Fibroblast of skin of left quadriceps (primary cell): Measurements from ENCODE around the gene PDE6G.
"Not testable (repeated sequence)": the region's sequence is repeated elsewhere in the genome, so short reads cannot be mapped to it uniquely, and the experiment has no call there.

Experiments used
- DNase-seq, 2 experiments: peaks; one replicate each; pipeline ENCODE4 v3.0.0-alpha.2; 2013; ENCODE audit warnings: low read depth in 2 of 2

Gene PDE6G

DNA sequence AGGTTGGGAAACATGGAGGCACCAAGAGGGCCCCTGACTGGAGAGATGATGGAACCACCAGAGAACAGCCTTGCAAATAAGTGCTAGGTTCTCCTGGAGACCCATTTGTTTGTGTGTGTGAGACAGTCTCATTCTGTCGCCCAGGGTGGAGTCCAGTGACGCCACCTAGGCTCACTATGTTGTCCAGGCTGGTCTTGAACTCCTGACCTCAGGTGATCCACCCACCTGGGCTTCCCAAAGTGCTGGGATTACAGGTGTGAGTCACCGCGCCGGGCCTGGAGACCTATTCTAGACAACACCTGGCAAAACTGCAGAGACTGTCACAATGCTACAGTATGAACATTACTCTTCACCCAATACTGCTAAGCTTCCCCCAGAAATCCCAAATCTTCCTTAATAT lies 20.9 kb downstream of the PDE6G start:
- no peak for DNase-seq

GRCh38 chr17:81631482-81631881 lies 24.9 kb downstream of the PDE6G start:
- DNase-seq, result no peak

DNA sequence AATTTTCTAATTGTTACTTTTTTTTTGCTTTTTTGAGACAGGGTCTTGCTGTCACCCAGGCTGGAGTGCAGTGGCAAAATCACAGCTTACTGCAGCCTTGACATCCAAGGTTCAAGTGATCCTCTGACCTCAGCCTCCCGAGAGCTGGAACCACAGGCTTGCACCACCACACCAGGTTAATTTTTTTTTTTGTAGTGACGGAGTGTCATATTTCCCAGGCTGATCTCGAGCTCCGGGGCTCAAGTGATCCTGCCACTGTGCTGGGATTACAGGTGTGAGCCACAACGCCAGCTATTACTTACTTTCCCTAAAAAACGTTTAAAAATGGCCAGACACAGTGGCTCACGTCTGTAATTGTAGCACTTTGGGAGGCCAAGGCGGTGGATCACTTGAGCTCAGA lies 26.1 kb downstream of the PDE6G start:
- DNase-seq, result no peak

- DNase-seq, result no peak
These were observed 34.7 kb downstream of the PDE6G start for GRCh38 chr17:81621494-81622130.

DNA sequence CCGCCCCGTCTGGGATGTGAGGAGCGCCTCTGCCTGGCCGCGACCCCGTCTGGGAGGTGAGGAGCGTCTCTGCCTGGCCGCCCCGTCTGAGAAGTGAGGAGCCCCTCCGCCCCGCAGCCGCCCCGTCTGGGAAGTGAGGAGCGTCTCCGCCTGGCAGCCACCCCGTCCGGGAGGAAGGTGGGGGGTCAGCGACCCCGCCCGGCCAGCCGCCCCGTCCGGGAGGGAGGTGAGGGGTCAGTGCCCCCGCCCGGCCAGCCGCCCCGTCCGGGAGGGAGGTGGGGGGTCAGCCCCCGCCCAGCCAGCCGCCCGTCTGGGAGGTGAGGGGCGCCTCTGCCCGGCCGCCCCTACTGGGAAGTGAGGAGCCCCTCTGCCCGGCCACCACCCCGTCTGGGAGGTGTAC lies 38.0 kb downstream of the PDE6G start:
- DNase-seq, result not testable (repeated sequence)

DNA sequence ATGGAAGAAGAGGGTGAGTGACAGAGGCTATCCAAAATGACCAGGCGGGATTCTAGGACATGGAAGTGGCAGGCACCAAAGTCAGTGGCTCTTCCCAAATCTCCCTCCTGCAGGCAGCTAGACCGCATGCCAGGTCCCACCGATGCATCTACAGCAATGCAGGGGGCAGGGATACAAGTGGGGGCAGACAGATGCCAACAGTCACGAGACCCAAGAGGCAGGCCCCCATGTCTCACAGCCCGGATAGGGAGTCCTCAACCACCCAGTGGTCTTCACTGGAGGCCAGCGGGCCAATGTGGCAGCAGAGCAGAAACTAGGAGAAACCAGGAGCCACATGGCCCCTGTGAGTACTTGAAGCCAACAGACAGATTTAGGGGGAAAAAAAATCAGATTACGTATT lies 39.5 kb downstream of the PDE6G start:
- DNase-seq, result no peak

DNA sequence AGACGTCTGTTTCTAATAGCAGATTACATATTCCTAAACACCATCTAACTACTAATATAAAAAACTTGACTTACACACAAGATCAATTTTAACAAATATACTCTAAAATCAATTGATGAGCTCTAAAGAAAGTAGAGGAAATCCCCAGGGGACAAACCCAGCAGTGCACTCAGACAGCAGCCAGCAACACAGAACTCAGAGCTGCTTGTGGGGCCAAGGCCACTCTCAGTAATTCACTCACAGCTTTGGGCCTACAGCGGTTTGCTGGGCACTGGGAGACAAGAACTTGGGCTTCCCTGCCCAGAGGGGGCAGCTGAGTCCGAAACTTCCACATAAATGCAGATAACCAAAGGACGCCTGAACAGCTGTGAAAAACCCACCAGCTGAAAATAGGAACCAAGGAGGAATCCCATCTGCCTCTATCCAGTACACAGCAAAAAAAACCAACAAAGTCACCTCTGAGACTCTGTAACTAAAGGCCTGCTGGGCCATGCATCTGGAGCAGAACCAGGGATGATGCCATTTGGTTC lies 40.9 kb downstream of the PDE6G start:
- no peak for DNase-seq

DNA sequence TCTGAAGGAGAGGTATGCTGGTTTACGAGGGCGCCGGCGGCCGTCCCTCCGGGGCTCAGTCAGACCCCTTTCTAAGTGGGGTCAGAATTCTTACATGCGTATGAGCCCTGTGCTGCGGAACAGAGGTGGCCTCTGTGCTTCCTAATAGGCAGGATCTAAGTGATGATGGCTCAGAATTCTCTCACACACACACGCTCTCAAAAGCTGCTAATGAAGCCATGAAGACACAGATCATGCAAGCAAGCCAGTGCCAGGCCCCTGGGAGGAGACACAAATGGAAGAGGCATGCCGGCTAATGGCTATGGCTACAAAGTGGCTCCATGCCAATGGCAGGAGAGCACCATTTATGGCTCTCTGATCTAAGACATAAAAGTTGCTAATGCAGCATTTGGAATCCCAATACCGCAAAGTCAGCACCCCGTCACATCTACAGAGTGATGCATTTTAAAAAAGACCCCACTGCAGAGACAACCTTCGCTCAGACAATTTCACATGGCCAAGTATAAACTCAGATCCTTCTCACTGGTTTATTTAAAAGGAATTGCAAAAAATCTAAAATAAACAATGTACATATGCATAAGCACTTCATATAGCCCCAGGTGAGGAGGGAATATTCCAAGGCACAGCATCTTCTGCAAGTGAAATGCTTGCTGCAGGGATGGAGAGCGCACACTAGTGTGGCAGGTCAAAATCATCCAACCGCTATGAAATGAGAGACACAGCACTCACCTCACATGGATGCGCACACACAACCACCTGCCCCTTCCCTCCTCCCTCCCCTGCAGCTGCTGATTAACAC lies 44.0 kb downstream of the PDE6G start:
- DNase-seq, result no peak

DNA sequence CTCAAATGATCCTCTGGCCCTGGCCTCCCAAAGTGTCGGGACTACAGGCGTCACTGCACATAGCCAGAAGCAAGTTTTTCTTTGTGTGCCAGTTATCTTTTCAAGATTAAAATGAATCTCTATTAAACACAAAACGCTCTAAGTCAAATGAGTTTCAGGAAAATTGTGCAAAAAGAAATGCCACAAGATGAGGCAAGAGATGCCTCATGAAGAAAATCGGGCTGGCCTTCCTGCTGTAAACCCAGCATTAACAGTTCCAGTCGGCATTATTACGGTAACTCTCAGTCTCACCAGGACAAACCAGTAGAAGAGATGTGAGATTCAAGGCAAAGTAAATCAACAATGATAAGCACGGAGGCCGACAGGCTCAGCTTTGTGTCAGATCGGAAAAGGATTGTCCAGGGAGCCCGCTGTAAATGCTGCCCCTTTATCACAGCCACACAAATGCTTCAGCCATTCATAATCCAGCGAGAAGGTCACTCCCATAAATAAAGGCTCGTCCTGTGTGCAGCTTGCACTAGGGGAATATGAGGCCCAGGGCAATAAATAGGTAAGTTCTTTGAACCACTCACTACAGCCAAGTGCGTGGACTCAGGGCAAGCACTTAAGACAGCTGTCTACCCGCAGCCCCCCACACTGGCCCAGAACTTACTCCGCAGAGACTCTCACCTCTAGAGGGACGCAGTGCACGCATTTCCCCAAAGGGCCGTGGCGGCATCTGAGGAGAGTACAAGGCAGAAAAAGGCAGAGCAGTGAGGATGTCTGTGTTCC lies 46.6 kb downstream of the PDE6G start:
- no peak for DNase-seq

- no peak for DNase-seq
These were observed 47.7 kb downstream of the PDE6G start for GRCh38 chr17:81608605-81609004.

- DNase-seq, result no peak
These were observed 48.3 kb downstream of the PDE6G start for GRCh38 chr17:81608082-81608481.

GRCh38 chr17:81607431-81607830 lies 48.9 kb downstream of the PDE6G start:
- DNase-seq, result no peak

DNA sequence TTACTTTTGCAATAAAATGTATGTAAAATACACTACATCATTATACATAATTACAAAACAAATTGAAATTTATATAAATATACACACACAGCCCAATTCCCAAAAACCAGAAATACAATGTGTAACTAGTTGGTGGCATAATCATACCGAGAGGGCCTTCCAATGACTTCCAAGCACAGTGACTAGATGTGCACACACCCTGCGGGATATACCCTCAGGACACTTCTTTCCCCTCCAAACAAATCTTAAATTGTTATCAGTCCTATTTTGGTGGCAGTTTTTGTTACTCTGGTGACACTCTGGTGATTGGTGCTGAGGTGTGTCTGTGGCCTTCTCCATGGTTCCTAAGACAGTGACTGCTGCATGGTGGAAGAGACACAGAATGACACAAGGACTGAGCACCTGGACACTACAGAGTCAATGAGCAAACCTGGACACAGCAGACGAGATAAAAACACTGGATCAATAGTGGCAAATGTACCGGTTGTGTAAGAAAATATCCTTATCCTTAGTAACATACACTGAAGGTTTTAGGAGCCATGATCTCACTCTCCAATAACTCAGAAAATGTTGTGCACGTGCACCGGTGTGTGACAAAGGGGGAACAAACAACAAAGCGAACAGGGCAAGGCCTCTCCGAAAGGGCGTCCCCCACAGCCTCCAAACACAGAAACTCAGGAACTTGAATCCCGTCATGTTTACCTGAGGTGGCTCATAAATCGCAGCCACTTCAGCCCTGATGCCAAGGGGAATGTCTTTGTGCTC lies 52.3 kb downstream of the PDE6G start:
- DNase-seq, result no peak

GRCh38 chr17:81601525-81602120 lies 54.7 kb downstream of the PDE6G start:
- DNase-seq, result peak; percentile 61 to 66
